Prostate gland (tissue), 2 donors: ENCODE data around the gene PAX6.

Experiments used
- POLR2A ChIP-seq: fragments of 450-650 bp; IDR thresholded peaks from one replicate; pipeline ENCODE4 v1.6.1; 2016; ENCODE audit warnings: antibody characterized with exemption, mild to moderate bottlenecking
- POLR2AphosphoS5 ChIP-seq: sonication (generic); formaldehyde crosslinking; IDR thresholded peaks from one replicate; pipeline ENCODE4 v1.6.1; 2017; ENCODE audit warnings: antibody characterized with exemption
- TF ChIP-seq, protein P1 (sequence below), 4 experiments: fragments of 200-600 bp in 2 of 4; fragments of 450-650 bp in 2 of 4; sonication (generic) in 2 of 4; IDR thresholded peaks; 1 replicate in 3 of 4; 2 replicates in 1 of 4; pipeline ENCODE4 v1.5.1; 2016 to 2019; ENCODE audit warnings: antibody characterized with exemption in 4 of 4, mild to moderate bottlenecking in 2 of 4, moderate library complexity in 2 of 4

DNA sequence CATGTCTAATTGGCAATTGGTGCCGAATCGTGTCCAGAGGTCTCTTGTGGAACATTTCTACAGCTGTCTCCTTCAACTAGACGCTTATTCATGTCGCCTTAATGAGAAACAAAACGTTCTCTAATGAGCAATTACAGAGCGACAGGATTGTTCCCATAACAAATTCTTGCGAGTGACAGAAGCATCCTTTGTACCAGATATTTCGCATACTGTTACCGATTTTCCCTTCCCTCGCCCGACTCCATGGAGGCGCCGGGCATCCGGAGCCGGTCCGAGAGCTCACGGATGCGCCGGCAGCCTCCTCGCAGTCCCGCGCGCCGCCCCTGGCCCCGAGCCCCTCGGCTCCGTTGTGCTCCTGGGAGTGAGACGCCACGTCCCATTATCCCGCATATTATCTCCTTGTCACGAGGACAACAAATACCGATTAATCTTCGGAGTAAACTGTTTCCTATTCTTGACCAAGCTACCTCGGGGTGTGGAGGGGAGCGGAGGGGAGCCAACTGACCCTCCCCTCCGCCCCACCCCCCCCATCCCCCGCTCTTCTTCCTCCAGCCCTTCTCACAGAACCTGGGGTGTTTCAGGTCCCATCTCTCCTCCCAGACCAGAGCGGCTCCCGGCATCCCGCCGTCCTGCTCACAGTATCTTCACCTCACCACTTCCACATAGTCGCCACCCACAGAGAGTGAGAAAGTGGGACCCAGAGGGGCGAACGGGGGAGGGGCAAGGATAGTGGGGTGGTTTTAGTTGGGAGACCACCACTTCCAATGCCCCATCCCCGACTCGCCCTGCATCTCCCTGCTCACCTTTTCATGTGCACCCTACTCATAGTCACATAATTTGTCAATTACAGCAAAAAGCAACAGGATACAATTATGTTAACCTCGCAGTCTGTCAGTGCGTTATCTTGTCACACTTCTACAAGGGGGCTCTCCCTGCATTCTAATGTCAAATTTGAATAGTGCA lies 11.4 kb downstream of the PAX6 start:
- TF ChIP-seq POLR2AphosphoS5 (no peak), POLR2A (no peak)
- TF ChIP-seq, protein P1, sequence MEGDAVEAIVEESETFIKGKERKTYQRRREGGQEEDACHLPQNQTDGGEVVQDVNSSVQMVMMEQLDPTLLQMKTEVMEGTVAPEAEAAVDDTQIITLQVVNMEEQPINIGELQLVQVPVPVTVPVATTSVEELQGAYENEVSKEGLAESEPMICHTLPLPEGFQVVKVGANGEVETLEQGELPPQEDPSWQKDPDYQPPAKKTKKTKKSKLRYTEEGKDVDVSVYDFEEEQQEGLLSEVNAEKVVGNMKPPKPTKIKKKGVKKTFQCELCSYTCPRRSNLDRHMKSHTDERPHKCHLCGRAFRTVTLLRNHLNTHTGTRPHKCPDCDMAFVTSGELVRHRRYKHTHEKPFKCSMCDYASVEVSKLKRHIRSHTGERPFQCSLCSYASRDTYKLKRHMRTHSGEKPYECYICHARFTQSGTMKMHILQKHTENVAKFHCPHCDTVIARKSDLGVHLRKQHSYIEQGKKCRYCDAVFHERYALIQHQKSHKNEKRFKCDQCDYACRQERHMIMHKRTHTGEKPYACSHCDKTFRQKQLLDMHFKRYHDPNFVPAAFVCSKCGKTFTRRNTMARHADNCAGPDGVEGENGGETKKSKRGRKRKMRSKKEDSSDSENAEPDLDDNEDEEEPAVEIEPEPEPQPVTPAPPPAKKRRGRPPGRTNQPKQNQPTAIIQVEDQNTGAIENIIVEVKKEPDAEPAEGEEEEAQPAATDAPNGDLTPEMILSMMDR (IDR thresholded peaks at IDR 0.05): no peak
